A549 (cell line): ENCODE measurements around the gene SLC27A2.

Source experiments
- BCL3 ChIP-seq: fragments of >200 bp; sonication (Bioruptor Twin); formaldehyde crosslinking; IDR thresholded peaks from 3 replicates; pipeline ENCODE4 v1.6.1; 2016
- CTCF ChIP-seq: fragments of >200 bp; sonication (Bioruptor Twin); formaldehyde crosslinking; IDR thresholded peaks from 3 replicates; pipeline ENCODE4 v1.5.1; 2016
- POLR2A ChIP-seq: IDR thresholded peaks from 2 replicates; pipeline ENCODE4 v1.6.1; 2012; ENCODE audit warnings: mild to moderate bottlenecking, low read length

- TF ChIP-seq BCL3 (no peak), POLR2A (no peak), CTCF (no peak)
Measured at GRCh38 chr15:50244959-50245624, 63.1 kb downstream of the SLC27A2 start.
